Measurements from ENCODE around the gene MORC2. TPM values are rescaled to one million over a fixed set of nuclear protein-coding genes. Genes with fewer than 3 reads are reported as not detected.
A peak's percentile ranks its signal among the peaks of the same experiment; 100 is the strongest.

MORC2 gene
- polyA plus RNA-seq, 1 donor from 2014 or later, result 5.9 TPM

DNA sequence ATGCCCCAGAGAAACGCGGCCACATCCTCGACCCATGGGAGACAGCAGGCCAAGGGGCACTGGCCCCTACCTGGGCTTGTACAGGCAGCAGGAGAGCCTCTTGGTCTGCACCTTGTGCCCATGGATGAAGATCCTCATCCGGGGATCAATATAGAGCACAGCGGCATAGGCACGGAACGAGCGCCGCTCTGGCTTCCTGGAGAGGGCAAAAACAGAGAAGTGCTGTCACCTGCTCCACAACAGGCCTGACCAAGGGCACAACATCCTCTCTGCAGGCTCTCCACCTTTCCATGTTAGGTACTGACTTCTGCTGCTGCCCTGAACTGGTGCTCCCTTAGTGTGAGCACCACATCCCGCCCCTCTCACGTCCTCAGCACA lies 27.2 kb downstream of the MORC2 start:
- Mint-ChIP-seq H3K27me3 (no peaks in the 10 kb centered on the region), H3K9me3 (no peaks in the 10 kb centered on the region), H3K4me1 (no peaks in the 10 kb centered on the region), H3K36me3 (peaks cover 9% of the 10 kb centered on the region), H3K4me3 (peak overlapping the region in 1 of 4 donors; percentile 3), H3K27ac (peak overlapping the region in 1 of 3 donors; percentile 50)

GRCh38 chr22:30940685-30941362 lies 27.8 kb downstream of the MORC2 start:
- peaks cover 7% of the 10 kb centered on the region for H3K36me3 Mint-ChIP-seq
- H3K27me3 Mint-ChIP-seq, result no peaks in the 10 kb centered on the region
- peak overlapping the region in 1 of 3 donors; percentile 27 for H3K27ac Mint-ChIP-seq
- peak overlapping the region in 2 of 4 donors; percentile 3 to 72 for H3K4me3 Mint-ChIP-seq
- no peaks in the 10 kb centered on the region for H3K9me3 Mint-ChIP-seq
- no peaks in the 10 kb centered on the region for H3K4me1 Mint-ChIP-seq

DNA sequence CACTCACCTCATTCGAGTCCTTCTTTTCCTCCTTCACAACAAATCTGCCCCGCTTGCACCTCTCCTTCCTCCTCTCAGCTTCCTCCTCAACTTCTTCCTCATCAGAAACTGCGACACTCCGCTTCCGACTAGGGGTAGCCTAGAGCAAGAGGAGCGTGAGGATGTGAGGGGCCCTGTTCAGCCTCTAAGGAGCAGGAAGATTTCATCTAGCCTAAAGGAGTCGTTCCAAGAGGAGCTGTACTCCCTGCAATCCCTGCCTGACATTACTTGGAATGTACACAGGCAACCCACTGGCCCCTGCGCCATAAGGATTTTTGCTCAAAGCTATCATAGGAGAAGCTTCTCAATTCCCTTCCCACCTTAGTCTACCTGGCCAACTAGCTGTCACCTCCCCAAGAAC lies 34.5 kb downstream of the MORC2 start:
- Mint-ChIP-seq H3K4me3 (no peak overlapping the region), H3K9me3 (no peaks in the 10 kb centered on the region), H3K36me3 (peaks cover 8% of the 10 kb centered on the region), H3K27ac (no peak overlapping the region), H3K27me3 (no peaks in the 10 kb centered on the region), H3K4me1 (no peaks in the 10 kb centered on the region)

DNA sequence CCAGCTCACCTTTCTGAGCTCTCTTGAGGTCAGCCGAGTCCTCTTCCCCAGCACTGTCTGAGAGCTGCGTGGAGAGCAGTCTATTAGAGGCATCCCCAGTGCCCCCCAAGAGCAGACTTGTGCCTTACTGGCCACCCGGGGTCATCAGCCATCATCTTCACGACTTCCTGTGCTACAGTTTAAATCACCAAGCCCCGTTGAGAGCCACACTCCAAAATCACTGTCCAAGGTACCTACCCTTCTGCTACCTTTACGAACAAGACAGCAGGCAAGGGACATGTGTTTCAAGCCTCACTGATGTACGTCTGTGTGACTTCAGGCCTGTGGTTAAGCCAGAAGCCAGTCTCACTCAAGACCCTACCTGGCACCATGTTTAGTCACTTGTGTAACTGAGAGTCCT lies 35.1 kb downstream of the MORC2 start:
- no peaks in the 10 kb centered on the region for H3K4me1 Mint-ChIP-seq
- H3K4me3 Mint-ChIP-seq, result no peak overlapping the region
- H3K36me3 Mint-ChIP-seq, result peaks cover 9% of the 10 kb centered on the region
- H3K27me3 Mint-ChIP-seq, result no peaks in the 10 kb centered on the region
- H3K9me3 Mint-ChIP-seq, result no peaks in the 10 kb centered on the region
- peak overlapping the region in 1 of 3 donors; percentile 93 for H3K27ac Mint-ChIP-seq

- Mint-ChIP-seq H3K9me3 (no peaks in the 10 kb centered on the region), H3K4me1 (no peaks in the 10 kb centered on the region), H3K36me3 (peaks cover 10% of the 10 kb centered on the region), H3K27ac (no peak overlapping the region), H3K4me3 (no peak overlapping the region), H3K27me3 (no peaks in the 10 kb centered on the region)
Observed at GRCh38 chr22:30932661-30933060, 35.9 kb downstream of the MORC2 start.

DNA sequence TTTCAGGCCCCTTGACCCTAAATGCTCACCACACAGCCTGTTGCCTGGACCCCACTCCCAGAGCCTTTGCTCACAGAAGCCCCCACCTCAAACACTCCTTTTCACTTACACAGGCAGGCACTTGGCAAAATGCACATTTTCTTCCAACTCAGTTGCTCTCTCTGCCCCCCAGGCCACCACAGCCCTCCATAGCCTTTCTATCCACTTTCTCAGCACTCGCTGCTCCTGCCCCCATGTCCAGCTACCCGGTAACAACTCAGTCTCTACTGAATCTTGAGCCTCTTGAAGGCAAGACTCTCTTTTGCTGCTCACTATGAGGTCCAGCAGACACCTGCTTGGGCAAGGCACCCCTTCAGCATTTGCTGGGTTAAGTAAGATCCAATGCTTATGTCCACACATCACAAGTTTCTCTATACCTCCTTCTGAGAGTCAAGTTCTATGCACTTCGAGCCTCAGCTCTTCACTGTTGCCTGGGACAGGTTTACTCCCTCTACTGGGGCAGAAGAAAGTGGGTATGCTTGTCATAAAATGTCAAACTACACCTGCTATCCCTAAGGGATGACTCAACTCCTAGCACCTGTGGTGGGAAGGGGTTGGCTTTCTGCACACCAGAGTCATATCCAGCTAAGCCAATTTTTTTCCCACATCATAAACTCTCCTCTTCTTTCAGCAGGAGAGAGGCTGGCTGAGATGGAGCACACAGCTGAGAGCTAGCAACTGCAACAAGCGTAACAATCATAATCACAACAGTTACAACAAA lies 36.9 kb downstream of the MORC2 start:
- Mint-ChIP-seq H3K36me3 (peaks cover 10% of the 10 kb centered on the region), H3K27me3 (no peaks in the 10 kb centered on the region), H3K4me1 (no peaks in the 10 kb centered on the region), H3K9me3 (no peaks in the 10 kb centered on the region), H3K27ac (peak overlapping the region in 1 of 3 donors; percentile 90), H3K4me3 (no peak overlapping the region)

DNA sequence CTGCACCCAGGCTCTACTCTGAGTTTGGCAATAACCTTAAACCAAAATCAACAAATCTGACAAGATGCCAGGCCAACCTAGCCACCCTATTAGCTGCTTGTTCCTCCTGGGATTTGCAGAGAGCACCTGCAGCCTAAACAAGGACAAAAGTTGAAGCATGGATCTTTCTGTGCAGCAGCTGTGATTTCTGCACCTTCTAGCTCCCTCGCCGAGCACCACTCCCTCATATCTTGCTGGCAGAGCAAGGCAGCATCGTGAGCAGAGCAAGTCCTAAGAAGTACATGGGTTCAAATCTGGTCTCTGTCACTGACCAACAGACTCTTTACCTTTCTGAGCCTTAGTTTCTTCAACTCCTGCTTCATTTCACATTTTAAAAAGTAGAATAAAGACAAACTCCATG lies 38.3 kb downstream of the MORC2 start:
- Mint-ChIP-seq H3K4me3 (no peak overlapping the region), H3K36me3 (peaks cover 7% of the 10 kb centered on the region), H3K4me1 (no peaks in the 10 kb centered on the region), H3K9me3 (no peaks in the 10 kb centered on the region), H3K27ac (no peak overlapping the region), H3K27me3 (no peaks in the 10 kb centered on the region)

DNA sequence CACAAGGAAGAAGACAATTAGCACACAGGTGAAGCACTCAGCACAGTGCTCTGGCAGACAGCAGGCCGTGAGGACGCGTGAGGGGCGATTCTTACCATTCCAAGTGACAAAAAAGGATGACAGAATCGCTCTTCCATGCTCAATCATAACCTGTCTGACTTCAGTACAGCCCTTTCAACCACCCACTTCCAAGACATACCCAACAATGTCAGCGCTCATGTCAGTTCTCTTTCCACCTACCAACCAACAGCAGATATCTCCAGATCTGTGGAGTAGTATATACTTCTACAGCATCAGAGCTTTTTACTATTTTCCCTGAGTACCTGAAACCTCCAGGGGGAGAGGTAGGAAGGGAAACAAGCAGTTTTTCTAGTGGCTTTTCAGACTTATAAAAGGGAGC lies 40.2 kb downstream of the MORC2 start:
- H3K9me3 Mint-ChIP-seq, result no peaks in the 10 kb centered on the region
- peaks cover 7% of the 10 kb centered on the region for H3K36me3 Mint-ChIP-seq
- peaks cover 0 to 3% (median 0%) of the 10 kb centered on the region in 3 donors for H3K4me1 Mint-ChIP-seq
- no peak overlapping the region for H3K4me3 Mint-ChIP-seq
- no peaks in the 10 kb centered on the region for H3K27me3 Mint-ChIP-seq
- H3K27ac Mint-ChIP-seq, result no peak overlapping the region

GRCh38 chr22:30927806-30928205 lies 40.8 kb downstream of the MORC2 start:
- H3K4me3 Mint-ChIP-seq, result no peak overlapping the region
- no peaks in the 10 kb centered on the region for H3K9me3 Mint-ChIP-seq
- peaks cover 7% of the 10 kb centered on the region for H3K36me3 Mint-ChIP-seq
- no peak overlapping the region for H3K27ac Mint-ChIP-seq
- no peaks in the 10 kb centered on the region for H3K27me3 Mint-ChIP-seq
- peaks cover 0 to 3% (median 0%) of the 10 kb centered on the region in 3 donors for H3K4me1 Mint-ChIP-seq

DNA sequence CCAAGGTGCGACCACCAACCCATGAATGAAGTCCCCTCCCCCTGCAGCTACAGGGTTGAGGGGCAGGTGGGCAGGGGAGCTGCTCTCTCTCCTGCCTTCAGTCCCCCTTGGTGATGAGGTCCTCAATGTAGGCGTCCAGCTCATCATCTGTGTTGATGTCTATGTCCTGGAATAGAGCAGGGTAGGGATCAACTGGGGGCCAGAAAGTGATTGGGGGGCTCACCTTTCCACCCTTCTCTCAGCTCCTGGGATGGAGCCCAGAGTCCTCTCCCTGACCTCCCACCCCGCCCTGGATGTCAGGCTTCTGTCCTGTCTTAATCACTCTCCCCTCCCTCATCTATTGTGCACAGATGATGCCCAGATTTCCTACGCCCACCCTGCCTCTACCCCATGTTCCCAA lies 41.9 kb downstream of the MORC2 start:
- Mint-ChIP-seq H3K36me3 (peaks cover 7% of the 10 kb centered on the region), H3K27me3 (no peaks in the 10 kb centered on the region), H3K4me3 (no peak overlapping the region), H3K27ac (no peak overlapping the region), H3K9me3 (no peaks in the 10 kb centered on the region), H3K4me1 (peaks cover 0 to 3% (median 2%) of the 10 kb centered on the region in 3 donors)

- no peak overlapping the region for H3K4me3 Mint-ChIP-seq
- H3K27ac Mint-ChIP-seq, result peak overlapping the region in 1 of 3 donors; percentile 46
- peaks cover 5% of the 10 kb centered on the region for H3K36me3 Mint-ChIP-seq
- H3K4me1 Mint-ChIP-seq, result peaks cover 0 to 7% (median 4%) of the 10 kb centered on the region in 3 donors
- no peaks in the 10 kb centered on the region for H3K27me3 Mint-ChIP-seq
- H3K9me3 Mint-ChIP-seq, result no peaks in the 10 kb centered on the region
Observed at GRCh38 chr22:30925667-30926066, 42.9 kb downstream of the MORC2 start.

DNA sequence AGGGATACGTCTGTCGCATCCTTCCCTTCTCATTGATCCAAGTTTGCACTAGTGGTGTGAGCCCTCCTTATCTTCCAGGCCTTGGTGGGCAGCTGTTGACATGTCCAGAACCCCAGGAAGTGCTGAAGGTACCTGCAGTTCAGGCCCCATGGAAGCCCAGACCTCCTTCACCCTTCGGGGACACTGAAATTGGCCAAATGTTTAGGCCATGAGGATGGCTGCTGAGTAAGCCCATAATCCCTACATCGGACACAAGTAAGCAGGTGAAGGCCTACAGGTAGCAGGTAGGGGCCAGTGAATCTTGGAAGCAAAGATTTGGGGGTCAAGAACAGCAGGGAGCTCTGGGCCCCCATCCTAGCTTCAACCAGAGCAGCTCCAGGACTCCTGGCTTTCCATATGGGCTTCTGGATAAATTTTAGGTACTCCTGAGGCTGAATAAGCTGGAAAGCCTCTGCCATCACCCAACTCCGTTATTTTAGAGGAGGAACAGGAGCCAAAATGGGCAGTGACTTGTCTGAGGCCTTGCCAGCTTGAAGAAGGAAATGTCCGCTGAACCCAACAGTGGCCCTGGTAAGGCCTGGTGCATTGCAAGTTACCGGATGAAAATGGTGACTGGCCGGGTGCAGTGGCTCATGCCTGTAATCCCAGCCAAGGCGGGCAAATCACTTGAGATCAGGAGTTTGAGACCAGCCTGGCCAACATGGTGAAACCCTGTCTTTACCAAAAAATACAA lies 45.2 kb downstream of the MORC2 start:
- Mint-ChIP-seq H3K4me1 (peaks cover 0 to 10% (median 7%) of the 10 kb centered on the region in 3 donors), H3K4me3 (peak overlapping the region in 1 of 4 donors; percentile 2), H3K27ac (peak overlapping the region in 1 of 3 donors; percentile 76), H3K36me3 (peaks cover 4% of the 10 kb centered on the region), H3K9me3 (no peaks in the 10 kb centered on the region), H3K27me3 (no peaks in the 10 kb centered on the region)

DNA sequence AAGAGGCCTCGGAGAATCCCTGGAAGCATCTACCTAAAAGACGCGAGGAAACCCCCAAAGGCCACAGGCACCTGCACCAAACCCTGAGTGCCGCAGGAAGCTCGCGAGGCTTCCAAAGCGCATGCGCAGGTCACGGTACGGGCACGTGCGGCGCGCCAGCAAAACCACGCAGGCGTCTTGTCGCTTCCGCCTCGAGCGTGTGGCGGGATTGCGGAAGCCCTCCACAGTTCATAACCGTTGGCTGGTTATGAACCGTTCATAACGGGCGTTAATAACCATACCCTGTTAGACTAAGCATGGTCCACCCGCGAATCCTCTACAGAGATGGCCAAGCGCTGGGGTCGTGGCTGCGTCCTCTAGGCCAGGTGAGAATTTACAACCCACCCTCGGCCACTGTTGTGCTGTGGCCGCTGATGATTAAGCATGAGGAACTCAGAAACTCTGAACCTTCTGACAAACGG lies 46.4 kb downstream of the MORC2 start:
- Mint-ChIP-seq H3K27ac (peak overlapping the region; percentile 83 to 92 (median 85)), H3K9me3 (no peaks in the 10 kb centered on the region), H3K4me3 (peak overlapping the region; percentile 80 to 93 (median 88)), H3K36me3 (peaks cover 2% of the 10 kb centered on the region), H3K27me3 (no peaks in the 10 kb centered on the region), H3K4me1 (peaks cover 0 to 10% (median 7%) of the 10 kb centered on the region in 3 donors)

DNA sequence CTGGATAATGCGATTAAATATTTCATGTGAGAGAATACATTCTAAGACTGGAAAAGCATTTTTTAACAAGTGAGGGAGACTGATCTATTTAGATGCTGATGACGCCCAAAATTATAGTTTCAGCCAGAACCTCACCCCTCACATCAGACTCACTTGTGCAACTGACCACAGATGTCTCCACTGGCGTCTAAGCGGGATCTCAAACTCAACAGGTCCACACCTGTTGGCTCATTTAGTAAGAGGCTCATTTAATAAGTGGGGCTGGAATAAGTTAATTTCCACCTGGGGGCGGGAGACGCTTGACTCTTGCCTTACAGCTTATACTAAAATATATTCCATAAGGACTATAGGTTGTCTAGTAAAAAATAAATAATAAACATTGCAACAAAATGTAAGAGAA lies 47.5 kb downstream of the MORC2 start:
- H3K9me3 Mint-ChIP-seq, result no peaks in the 10 kb centered on the region
- peaks cover 2% of the 10 kb centered on the region for H3K36me3 Mint-ChIP-seq
- peaks cover 0 to 10% (median 7%) of the 10 kb centered on the region in 3 donors for H3K4me1 Mint-ChIP-seq
- peak overlapping the region; percentile 80 to 93 (median 88) for H3K4me3 Mint-ChIP-seq
- H3K27me3 Mint-ChIP-seq, result no peaks in the 10 kb centered on the region
- peak overlapping the region in 2 of 3 donors; percentile 83 to 92 for H3K27ac Mint-ChIP-seq

DNA sequence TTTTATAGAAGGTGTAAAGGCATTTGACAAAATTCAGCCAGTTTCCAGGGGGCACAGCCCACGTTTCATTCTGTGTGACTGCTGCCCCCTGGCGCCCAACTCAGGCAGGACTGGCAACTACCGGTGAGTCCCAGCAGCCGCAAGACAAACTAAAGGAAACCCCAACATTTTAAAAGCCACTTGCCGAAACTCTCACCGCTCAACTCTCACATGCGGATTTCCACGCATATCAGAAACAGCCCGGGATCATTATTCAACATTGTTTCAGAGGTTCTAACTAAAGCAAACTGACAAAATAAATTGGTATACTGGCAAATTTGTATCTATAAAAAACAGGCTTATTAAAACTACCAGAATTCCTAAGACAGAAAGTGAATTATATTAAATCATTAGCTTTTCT lies 48.2 kb downstream of the MORC2 start:
- H3K36me3 Mint-ChIP-seq, result peaks cover 2% of the 10 kb centered on the region
- H3K4me3 Mint-ChIP-seq, result peak overlapping the region; percentile 38 to 86 (median 60)
- peak overlapping the region; percentile 6 to 50 (median 33) for H3K27ac Mint-ChIP-seq
- H3K27me3 Mint-ChIP-seq, result no peaks in the 10 kb centered on the region
- peaks cover 0 to under 1% (median 0%) of the 10 kb centered on the region in 3 donors for H3K9me3 Mint-ChIP-seq
- H3K4me1 Mint-ChIP-seq, result peaks cover 0 to 10% (median 7%) of the 10 kb centered on the region in 3 donors

All from IgD-negative memory B cell (primary cell).